Hepatocyte (in vitro differentiated cells): ENCODE data around the gene GJB6. TPM values are rescaled to one million over a fixed set of nuclear protein-coding genes. Genes with fewer than 3 reads are reported as not detected.

Experiments used
- DNase-seq: peaks from one replicate; pipeline ENCODE4 v3.0.0-alpha.2; 2016; ENCODE audit warnings: low spot score
- H2AFZ ChIP-seq: fragments of 200-600 bp; sonication (generic); 2 replicates; pipeline ENCODE4 v1.6.0; 2016; ENCODE audit warnings: antibody characterized with exemption, mild to moderate bottlenecking
- H3K27ac ChIP-seq: fragments of 200-600 bp; sonication (generic); 2 replicates; pipeline ENCODE4 v1.5.1; 2016; ENCODE audit warnings: mild to moderate bottlenecking
- H3K27me3 ChIP-seq: fragments of 200-600 bp; sonication (generic); 2 replicates; pipeline ENCODE4 v1.6.1; 2016
- H3K36me3 ChIP-seq: fragments of 200-600 bp; sonication (generic); replicated peaks from 2 replicates; pipeline ENCODE4 v1.5.1; 2016; ENCODE audit warnings: low read depth; ENCODE audit not compliant: insufficient read depth
- H3K4me1 ChIP-seq: fragments of 200-600 bp; sonication (generic); 2 replicates; pipeline ENCODE4 v1.5.1; 2016; ENCODE audit warnings: mild to moderate bottlenecking, moderate library complexity; ENCODE audit not compliant: insufficient read depth
- H3K4me2 ChIP-seq: fragments of 200-600 bp; sonication (generic); 2 replicates; pipeline ENCODE4 v1.6.0; 2016
- H3K4me3 ChIP-seq: fragments of 200-600 bp; sonication (generic); 2 replicates; pipeline ENCODE4 v1.5.1; 2016; ENCODE audit warnings: mild to moderate bottlenecking
- H3K79me2 ChIP-seq: fragments of 200-600 bp; sonication (generic); 2 replicates; pipeline ENCODE4 v1.6.0; 2017; ENCODE audit warnings: mild to moderate bottlenecking
- H3K9me2 ChIP-seq: fragments of 200-600 bp; sonication (generic); replicated peaks from 2 replicates; pipeline ENCODE4 v1.6.0; 2017; ENCODE audit warnings: mild to moderate bottlenecking; ENCODE audit not compliant: insufficient read depth
- H3K9me3 ChIP-seq: fragments of 200-600 bp; sonication (generic); 2 replicates; pipeline ENCODE4 v1.5.1; 2016; ENCODE audit warnings: low read depth, mild to moderate bottlenecking
- H4K20me1 ChIP-seq: fragments of 200-600 bp; sonication (generic); 2 replicates; pipeline ENCODE4 v1.6.0; 2016; ENCODE audit warnings: mild to moderate bottlenecking; ENCODE audit not compliant: insufficient read depth, poor library complexity, severe bottlenecking
- EZH2 ChIP-seq: fragments of 200-600 bp; sonication (generic); IDR thresholded peaks from 2 replicates; pipeline ENCODE4 v1.6.1; 2016; ENCODE audit warnings: antibody characterized with exemption, mild to moderate bottlenecking, borderline replicate concordance
- EZH2phosphoT487 ChIP-seq: fragments of 200-600 bp; sonication (generic); IDR thresholded peaks from one replicate; pipeline ENCODE4 v1.6.1; 2018; ENCODE audit warnings: antibody characterized with exemption, mild to moderate bottlenecking, low read depth, moderate library complexity; ENCODE audit not compliant: unreplicated experiment, severe bottlenecking
- WGBS: methylation state at CpG from one replicate; pipeline ENCODE4 v1.1.6; 2016; ENCODE audit warnings: low lambda C conversion rate; ENCODE audit errors: missing lambda C conversion rate; 5-methylcytosine and 5-hydroxymethylcytosine counted together
- polyA plus RNA-seq: library from polyadenylated mRNA; unstranded; fragments of >200 nt; fragmentation: Nextera tagmentation; extraction: Ambion mirVana; gene quantifications from 2 replicates; pipeline ENCODE4 v1.2.1, GENCODE V29; 2016
- total RNA-seq: library from RNA; depleted of rRNA; stranded (reverse); fragments of >200 nt; gene quantifications from 2 replicates; pipeline ENCODE4 v1.2.3, GENCODE V29; 2014
- TF ChIP-seq, protein P1 (sequence below): fragments of 200-600 bp; sonication (generic); IDR thresholded peaks from 2 replicates; pipeline ENCODE4 v1.5.1; 2016; ENCODE audit warnings: antibody characterized with exemption, mild to moderate bottlenecking; ENCODE audit not compliant: poor library complexity

Gene GJB6
- total and polyA plus RNA-seq, 2 experiments from 2014 or later, result 1.2 to 2.2 TPM

- H3K4me2 ChIP-seq, result peak overlapping the region; percentile 98
- peaks cover 40% of the 10 kb centered on the region for H3K27me3 ChIP-seq
- TF ChIP-seq EZH2phosphoT487, result no peak
- TF ChIP-seq EZH2, result no peak
- TF ChIP-seq, protein P1, sequence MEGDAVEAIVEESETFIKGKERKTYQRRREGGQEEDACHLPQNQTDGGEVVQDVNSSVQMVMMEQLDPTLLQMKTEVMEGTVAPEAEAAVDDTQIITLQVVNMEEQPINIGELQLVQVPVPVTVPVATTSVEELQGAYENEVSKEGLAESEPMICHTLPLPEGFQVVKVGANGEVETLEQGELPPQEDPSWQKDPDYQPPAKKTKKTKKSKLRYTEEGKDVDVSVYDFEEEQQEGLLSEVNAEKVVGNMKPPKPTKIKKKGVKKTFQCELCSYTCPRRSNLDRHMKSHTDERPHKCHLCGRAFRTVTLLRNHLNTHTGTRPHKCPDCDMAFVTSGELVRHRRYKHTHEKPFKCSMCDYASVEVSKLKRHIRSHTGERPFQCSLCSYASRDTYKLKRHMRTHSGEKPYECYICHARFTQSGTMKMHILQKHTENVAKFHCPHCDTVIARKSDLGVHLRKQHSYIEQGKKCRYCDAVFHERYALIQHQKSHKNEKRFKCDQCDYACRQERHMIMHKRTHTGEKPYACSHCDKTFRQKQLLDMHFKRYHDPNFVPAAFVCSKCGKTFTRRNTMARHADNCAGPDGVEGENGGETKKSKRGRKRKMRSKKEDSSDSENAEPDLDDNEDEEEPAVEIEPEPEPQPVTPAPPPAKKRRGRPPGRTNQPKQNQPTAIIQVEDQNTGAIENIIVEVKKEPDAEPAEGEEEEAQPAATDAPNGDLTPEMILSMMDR, result no peak
- no peaks in the 10 kb centered on the region for H3K79me2 ChIP-seq
- no peak overlapping the region for H3K27ac ChIP-seq
- H3K4me3 ChIP-seq, result no peak overlapping the region
- H3K9me2 ChIP-seq, result no peaks in the 10 kb centered on the region
- no peak overlapping the region for H2AFZ ChIP-seq
- no peak for DNase-seq
- H3K36me3 ChIP-seq, result no peaks in the 10 kb centered on the region
- 89% methylated on average over 16 of the region's 16 CpGs for WGBS
- H3K9me3 ChIP-seq, result no peaks in the 10 kb centered on the region
- H4K20me1 ChIP-seq, result no peaks in the 10 kb centered on the region
- peaks cover 13% of the 10 kb centered on the region for H3K4me1 ChIP-seq
Measured at GRCh38 chr13:20190481-20191310, 41.4 kb downstream of the GJB6 start.

- peak overlapping the region; percentile 0 for H3K4me2 ChIP-seq
- no peak overlapping the region for H3K4me3 ChIP-seq
- no peaks in the 10 kb centered on the region for H3K9me3 ChIP-seq
- 58% methylated on average over 5 of the region's 5 CpGs for WGBS
- H3K27ac ChIP-seq, result no peak overlapping the region
- H4K20me1 ChIP-seq, result no peaks in the 10 kb centered on the region
- H3K36me3 ChIP-seq, result no peaks in the 10 kb centered on the region
- no peak for DNase-seq
- H3K4me1 ChIP-seq, result peaks cover 13% of the 10 kb centered on the region
- H2AFZ ChIP-seq, result no peak overlapping the region
- TF ChIP-seq EZH2phosphoT487 (no peak), EZH2 (no peak)
- TF ChIP-seq, protein P1, result no peak
- no peaks in the 10 kb centered on the region for H3K79me2 ChIP-seq
- H3K27me3 ChIP-seq, result peaks cover 33% of the 10 kb centered on the region
- H3K9me2 ChIP-seq, result no peaks in the 10 kb centered on the region
Measured at GRCh38 chr13:20190076-20190475, 42.0 kb downstream of the GJB6 start.

GRCh38 chr13:20188667-20189553 is 43.2 kb downstream of the GJB6 start:
- no peak for DNase-seq
- peaks cover 9% of the 10 kb centered on the region for H3K4me1 ChIP-seq
- no peaks in the 10 kb centered on the region for H3K36me3 ChIP-seq
- no peak overlapping the region for H3K27ac ChIP-seq
- H3K9me3 ChIP-seq, result no peaks in the 10 kb centered on the region
- H3K27me3 ChIP-seq, result peaks cover 22% of the 10 kb centered on the region
- TF ChIP-seq EZH2phosphoT487, result no peak
- no peak for TF ChIP-seq EZH2
- TF ChIP-seq, protein P1, result no peak
- no peaks in the 10 kb centered on the region for H3K9me2 ChIP-seq
- no peak overlapping the region for H2AFZ ChIP-seq
- no peak overlapping the region for H3K4me2 ChIP-seq
- H4K20me1 ChIP-seq, result no peaks in the 10 kb centered on the region
- 86% methylated on average over 28 of the region's 28 CpGs for WGBS
- no peak overlapping the region for H3K4me3 ChIP-seq
- H3K79me2 ChIP-seq, result no peaks in the 10 kb centered on the region
